Astrocyte (in vitro differentiated cells and primary cell): ENCODE results near the gene ULBP1.
"Not testable (repeated sequence)": the region's sequence is repeated elsewhere in the genome, so short reads cannot be mapped to it uniquely, and the experiment has no call there.

Source experiments
- EZH2 ChIP-seq: IDR thresholded peaks from 2 replicates; pipeline ENCODE4 v1.6.1; 2012; ENCODE audit warnings: mild to moderate bottlenecking, low read length, inconsistent platforms; ENCODE audit not compliant: insufficient read depth
- TF ChIP-seq, protein P1 (sequence below): IDR thresholded peaks from 2 replicates; pipeline ENCODE4 v1.5.1; 2011; ENCODE audit warnings: low read depth, mild to moderate bottlenecking, inconsistent platforms, low read length, moderate library complexity; ENCODE audit not compliant: insufficient read depth

DNA sequence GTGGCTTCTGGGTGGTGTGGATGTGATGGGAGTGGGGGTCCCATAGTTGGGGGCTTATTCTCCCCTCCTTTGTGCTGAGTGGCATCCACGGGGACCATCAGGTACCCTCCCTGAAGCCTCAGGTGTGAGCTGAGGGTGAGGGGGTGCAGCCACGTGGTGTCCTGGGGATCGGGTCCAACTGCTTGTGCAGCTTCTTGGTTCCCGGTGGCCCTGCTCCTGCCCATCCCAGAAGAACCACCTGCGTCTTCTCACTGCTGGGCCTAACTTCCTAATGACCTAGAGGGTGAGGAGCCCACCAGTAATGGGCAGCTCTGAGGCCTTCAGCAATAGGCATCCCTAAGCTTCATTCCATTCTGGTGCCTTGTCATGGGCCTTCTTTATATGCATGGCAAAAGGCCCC is 20.4 kb upstream of the ULBP1 start:
- TF ChIP-seq, protein P1, sequence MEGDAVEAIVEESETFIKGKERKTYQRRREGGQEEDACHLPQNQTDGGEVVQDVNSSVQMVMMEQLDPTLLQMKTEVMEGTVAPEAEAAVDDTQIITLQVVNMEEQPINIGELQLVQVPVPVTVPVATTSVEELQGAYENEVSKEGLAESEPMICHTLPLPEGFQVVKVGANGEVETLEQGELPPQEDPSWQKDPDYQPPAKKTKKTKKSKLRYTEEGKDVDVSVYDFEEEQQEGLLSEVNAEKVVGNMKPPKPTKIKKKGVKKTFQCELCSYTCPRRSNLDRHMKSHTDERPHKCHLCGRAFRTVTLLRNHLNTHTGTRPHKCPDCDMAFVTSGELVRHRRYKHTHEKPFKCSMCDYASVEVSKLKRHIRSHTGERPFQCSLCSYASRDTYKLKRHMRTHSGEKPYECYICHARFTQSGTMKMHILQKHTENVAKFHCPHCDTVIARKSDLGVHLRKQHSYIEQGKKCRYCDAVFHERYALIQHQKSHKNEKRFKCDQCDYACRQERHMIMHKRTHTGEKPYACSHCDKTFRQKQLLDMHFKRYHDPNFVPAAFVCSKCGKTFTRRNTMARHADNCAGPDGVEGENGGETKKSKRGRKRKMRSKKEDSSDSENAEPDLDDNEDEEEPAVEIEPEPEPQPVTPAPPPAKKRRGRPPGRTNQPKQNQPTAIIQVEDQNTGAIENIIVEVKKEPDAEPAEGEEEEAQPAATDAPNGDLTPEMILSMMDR, result not testable (repeated sequence)
- not testable (repeated sequence) for TF ChIP-seq EZH2
